HG03280 (cell line): ENCODE results near the gene IRF1.

ENCODE experiments used
- ATAC-seq: cut with Tn5 transposase; IDR thresholded peaks from one replicate; pipeline ENCODE4 v1.9.1; 2021; ENCODE audit warnings: mild to moderate bottlenecking, moderate library complexity; ENCODE audit not compliant: unreplicated experiment

Gene IRF1

DNA sequence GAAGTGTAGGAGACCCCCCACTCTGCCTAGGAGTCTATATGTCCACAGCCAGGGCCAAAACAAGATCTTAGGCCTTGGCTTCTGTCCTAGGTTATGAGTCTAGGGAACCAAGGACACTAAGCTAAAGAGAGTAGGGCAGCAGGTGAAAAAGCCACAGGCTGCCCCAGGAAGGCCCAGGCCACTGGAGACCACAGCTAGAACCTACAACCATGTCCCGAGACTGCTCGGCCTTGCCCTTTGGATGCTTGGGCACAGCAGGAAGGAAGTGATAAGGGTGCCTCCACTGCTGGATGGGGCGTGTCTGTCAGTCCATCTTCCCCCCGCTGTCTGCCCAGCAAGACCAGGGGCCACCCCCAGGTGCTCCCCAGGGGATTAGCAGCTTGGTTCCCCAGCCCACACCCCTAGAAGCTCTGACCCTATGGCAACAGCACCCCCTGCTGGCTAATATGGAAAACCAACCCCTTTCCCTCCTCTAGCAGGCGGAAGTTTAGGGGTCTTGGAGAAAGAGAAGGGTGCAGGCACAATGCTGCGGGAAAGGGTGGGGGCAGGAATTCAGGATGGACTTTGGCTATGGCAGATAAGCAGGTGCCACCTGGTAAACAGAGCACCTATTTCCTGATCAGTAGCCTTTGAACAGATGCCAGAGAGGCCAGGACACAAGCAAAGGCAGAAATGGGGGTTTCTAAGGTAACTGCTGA, 10.5 kb upstream of the IRF1 start:
- ATAC-seq = peak; percentile 40

DNA sequence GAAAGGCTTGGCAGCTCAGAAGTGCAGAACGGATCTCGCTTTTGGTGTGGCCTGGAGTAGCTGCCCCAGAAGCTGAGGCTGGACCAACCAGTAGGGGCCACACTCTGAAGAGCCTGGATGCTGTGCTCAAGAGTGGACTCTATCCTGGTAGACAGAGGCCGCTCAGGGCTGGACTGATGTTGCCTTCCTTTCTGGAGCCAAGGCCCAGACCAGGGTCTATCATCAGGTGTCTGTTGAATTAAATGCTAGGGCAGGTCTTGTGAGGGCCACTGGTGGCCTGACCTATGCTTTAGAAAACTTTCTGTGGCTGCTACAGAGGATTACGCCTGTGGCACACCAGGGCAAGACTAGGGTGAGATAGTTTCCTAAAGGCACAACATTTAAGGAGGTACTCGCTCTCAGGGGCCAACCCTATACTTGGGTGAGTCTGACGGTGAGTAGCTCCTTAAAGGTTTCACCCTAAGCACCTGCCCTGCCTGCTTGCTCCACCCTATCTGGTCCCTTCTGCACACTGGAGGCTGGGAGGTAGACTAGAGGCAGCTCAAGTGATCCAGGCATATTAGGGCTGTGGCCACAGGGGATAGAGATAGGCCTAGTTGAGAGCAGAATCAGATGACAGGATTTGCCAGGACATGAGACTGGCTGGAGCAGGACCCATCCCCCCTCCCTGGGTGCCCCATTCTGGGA, 9.8 kb upstream of the IRF1 start:
- no peak for ATAC-seq

DNA sequence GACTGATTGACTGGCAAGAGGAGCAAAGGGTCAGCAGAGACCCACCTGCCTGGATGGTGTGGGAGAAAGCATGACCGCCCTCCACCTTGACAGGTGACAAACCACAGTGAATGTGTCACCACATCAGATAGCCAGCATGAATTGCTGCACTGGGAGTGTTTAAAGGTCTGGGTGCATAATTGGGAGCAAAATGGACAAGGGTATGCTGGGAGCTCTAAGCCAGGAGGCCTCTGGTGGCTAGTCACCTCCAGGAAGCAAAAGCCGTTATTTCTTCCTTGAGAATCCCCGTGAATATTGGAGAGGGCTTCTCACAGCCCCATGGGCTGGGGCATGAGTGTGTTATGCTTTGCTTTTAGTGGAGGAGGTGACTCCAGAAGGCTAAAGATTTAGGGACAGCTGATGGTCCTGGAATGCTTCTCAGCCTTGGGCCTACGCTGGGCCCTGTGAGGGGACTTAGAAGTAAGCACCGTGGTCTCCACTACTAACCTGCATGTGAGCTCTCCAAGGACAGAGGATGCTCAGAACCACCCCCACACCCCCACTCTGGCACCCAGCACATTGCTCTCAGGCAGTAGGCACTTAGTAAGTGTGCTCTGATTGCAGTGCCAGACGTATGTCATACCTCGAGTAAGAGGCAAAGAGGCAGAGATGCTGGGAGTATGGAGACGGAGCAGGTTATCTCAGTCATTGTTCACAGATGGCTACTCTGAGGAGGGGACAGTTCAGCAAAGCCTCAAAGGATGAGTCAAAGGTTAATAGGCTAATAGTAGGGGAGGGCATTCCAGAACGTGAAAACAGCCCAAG, 9.1 kb upstream of the IRF1 start:
- no peak for ATAC-seq

DNA sequence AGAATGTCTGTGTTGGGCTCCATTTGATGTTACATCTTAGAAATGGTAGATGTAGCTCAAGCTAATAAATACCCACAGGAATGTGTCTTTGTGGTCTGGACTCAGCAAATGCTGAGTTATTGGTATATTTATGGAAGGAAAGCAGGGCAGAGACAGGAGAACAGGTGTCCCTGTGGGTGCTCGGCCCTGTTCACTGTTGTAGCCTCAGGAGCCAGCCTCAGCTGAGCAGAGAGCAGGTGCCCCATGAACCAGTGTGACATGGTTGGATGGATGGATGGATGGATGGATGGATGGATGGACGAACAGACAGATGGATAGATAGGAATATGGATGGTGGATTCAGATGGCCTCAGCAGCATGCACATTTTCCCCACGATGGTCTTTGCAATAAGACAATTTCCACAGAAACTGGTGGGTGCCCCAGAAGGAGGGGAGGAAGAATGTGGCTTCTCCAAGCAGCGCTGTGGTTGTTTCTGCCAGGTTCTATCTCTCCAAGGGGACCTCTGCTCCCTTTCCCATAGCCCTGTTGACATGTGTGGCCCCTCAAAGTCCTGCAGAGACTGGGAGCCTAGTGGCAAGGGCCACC, 8.2 kb upstream of the IRF1 start:
- ATAC-seq = no peak

DNA sequence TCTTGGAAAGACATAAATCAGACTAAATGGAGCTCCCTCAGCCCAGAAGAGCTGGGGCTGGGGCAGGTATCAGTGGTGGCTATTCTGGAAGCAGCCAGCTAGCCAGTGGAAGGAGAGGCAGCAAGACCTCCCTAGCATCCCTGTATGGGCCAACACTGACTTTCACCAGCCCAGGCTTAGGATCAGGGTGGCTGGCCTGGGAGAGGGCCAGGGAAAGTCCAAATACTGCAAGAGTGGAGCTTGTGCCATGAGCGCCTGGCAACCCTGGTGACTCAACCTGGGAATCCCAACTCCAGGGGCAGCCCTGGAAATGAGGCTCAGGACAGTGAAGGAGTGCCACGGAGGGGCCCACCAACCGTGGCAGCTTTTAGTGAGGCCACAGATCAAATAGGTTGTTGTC, 7.6 kb upstream of the IRF1 start:
- no peak for ATAC-seq

DNA sequence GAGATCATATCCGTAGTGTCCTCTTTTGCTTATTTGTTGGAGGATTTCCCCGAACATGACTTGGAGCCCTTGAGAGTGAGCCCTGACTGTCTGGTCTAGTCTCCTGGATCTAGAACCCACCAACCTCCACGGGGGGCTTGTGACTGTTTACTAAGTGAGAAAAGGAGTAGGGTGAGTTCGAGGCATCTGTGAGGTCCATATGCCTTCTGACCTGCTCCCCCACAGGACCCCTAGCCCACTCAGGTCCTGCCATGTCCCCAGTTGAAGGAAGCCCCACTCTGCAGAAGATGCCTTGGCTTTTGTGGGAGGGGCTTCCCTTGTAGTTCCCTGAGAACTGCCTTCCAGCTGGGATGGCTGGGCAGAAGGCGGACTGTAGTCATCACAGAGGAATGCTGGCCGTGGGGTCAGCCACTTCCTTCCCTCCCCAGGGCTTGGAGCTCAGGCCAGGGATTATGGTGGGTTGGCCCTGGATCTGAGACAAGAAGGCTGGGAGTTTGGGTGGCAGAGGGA, 7.0 kb upstream of the IRF1 start:
- ATAC-seq = no peak

DNA sequence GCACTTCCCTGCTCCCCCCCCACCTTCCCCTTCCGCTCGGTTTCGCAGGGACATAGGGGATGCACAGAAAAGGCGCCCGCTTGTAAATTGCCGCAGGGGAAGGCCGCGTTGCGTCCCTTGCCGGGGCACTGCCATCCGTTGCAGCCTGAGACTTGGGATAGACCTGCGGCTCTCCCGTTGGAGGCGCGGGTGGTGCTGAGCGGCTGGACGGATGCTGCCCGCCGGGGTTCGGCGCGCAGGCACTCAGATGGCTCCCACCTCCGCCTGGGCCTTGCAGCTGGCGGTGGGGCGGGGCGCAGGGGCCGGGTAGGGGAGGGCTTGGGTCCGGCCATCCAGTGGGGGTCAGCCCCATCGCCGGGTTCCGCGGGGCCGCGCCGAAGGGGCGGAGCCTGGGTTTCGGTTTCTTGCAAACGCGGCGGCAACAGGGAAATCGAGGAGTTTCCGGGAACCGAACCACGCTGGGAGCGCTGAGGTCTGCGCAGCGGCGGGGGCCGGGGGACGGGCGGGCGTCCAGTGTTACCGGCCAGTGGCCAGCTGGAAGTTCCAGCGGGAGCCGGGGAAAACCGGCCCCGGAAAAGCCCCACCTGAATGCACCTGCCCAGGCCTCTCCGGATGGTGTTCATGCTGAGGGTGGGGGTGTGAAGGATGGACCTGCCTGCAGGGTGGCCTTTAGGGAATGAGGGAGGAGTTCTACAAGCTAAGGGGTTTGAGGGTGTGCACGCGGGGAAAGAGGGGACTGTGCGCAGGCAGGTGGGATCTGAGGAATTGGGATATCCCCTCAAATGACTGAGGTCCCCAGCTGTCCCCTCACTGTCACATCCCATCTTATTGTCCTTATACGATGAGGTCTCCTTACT, 6.3 kb upstream of the IRF1 start:
- ATAC-seq = peak; percentile 57

DNA sequence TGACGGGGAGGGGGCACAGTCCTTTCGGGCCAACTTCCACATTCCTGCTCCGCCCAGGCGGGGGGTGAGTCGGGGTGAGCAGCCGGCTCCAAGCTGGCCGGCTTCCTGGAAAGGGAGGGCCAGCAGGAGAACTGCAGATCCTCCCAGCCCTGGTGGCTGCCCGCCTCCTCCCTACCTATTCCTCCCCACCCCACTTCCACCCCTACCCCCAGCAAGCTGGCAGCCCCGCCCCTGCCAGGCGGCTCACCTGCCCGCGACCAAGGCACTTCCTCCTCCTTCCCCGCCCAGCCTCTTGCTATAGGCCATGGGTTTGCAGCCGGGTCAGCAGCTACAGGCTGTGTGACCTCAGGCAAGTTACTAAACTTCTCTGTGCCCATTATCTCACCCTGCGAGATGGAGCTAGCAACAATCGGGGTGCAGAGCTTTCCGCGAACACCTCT, 5.6 kb upstream of the IRF1 start:
- ATAC-seq = peak; percentile 46

DNA sequence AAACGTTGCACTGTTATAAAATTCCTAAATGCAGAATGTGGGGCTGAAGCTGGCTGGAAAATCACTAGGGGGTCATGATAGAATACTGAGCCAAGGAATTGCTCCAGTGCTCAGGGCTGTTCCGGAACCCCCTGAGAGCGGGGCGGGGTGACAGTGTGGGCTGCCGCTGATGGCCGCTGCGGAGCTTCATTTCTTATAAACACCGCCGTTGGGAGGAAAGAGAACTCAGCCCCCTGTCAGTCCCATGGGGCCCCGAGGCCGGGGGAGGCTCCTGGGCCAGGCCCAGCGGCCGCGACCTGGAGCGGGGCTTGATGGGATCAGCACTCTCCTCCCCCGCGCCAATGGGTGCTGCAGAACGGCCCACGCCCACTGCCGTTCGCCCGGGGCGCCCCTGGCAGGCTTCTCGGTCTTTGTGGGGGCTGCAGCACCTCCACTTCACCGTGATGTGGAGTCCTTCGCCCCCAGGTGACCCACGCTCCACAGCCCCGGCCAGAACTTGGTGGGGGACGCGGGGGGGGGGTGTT, 5.2 kb upstream of the IRF1 start:
- ATAC-seq = peak; percentile 27

DNA sequence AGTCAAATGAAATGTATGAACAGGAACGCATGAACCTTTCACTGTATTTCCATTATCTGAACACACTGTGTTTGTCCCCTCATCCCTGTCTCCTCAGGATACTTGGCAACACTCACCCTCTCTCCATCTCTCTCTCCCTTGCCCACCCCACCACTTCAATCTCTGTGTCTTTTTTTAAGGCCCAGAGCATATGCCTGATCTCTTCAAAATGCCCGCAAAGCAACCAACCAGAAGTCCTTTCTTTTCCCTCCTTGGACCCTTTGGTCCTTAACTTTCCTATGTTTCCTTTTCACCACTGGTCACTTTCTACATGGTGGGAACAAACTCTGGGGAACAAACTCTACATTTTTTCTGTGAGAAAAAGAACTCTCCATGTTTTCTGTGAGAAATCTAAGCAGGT, 3.2 kb upstream of the IRF1 start:
- no peak for ATAC-seq

DNA sequence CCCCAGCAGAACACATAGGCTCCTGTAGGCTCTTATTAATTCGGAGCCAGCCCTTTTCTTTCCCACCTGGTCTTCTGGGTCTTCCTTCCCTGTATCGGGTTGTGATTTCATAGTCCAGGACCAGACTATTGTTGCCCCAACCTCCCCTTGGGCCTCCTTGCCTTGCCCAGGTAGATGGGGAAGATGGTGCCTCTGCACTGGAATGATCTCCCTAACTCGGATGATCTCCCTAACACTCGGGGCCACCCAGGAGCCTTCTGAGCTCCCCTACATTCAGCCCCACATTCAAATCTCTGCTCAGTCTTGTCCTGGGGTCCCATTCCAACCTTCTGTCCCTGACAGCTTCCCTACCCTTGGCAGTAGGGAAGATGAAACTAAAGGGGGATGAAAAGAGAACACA, 2.7 kb upstream of the IRF1 start:
- ATAC-seq = no peak

DNA sequence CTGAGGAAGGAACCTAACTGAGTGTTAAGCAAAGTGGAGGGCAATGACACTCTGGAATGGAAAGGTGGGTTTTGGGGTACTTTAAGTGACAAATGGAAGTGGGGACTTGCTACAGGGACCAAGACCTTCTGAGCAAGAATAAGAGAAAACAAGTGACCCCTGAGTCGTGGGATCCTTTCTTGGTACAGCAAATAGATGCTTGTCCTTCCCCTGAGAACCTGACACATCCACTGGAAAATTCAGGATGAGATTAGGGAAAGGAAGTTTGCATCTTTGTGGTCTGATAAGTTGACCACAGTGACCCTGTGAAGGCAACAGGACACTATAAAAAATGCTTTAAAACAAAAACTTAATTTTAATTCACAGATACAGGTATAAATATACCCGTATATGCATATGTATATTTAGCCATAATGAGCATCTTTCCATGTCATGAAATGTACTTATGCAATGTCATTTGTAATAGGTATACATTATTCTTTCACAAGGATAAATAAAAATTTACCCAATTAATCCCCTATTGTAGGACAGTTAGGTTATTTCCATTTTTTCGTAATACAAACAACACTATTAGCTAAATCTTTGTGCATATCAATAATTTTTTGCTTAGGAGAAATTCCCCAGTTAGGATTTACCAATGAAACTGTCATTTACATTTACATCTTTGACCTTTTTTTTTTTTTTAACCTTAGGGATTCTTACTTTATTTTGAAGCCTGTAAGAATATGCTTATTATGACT, 2.0 kb upstream of the IRF1 start:
- no peak for ATAC-seq

DNA sequence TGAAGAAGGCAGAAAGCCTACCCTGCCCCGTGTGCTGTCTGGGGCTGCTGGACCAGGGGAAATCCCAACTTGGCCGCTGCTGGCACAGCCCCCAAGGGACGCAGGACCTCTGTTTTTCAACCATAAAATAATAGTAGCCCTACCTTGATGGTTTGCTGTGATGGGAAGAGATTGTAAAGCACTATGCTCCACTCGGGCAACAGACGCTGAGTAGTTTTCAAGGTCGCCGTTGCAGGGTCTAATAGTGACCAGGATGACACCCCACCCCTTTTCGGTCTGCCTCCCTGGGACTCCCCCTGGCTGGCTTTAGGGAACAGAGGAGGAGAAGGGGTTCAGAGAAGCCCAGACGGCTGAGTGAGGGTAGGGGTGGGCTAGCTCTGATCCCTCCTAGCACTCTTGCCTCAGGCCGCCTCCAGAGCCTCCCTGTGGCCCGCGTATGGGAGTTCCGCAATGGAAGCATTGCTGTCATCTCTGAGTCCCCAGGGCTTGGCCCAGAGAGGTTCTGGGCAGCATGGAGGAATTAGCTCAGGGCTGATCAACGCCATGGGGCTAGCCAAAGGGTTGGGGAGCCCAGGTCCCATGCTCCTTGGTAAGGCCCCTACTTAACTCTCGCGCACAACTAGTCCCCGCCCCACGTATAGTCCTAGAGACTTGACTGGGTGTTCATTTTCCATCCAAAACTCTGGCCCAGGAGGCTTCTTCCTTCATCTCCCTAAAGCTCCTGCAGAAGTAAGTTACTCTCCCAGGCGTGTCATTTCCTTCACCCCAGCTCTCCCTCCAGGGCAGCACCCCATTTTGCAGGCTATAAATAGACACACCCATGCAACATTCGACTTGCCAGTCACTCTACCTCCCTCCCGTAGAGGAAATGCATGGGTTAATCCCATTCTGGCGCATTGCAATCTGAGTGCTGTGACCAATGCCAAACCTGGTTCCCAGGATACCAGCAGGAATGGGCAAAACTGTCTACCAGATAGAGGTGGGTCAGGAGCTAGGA, 1.1 kb upstream of the IRF1 start:
- ATAC-seq = peak; percentile 11

DNA sequence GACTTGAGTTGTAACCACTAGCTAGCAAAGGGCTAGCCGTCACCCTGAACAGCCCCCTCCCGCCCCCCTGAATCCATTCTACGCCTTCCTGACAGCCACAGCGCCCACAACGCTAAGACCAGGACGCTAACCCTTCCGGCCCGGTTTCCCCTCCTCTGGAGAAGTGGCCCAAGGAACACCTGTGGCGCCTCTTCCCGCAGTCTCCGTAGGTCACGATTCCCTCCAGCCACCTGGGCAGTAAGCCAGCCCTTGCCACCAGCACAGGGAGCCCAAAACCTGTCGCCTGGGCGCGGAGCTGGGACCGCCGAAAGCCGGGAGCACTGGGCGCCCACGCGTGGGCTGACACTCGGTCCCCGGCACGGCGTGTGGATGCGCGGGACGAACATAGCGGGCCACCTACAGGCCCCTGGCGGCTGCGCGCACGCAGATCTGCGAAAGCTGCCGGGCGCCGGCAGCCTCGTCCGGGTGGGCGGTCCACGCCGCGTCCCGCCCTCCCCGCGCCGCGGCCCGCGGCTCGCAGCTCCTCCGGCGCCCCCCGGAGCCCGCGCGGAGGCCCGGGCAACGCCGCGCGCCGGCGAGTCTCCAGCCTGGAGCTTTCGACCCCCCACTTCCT, 596 bp downstream of the IRF1 start:
- ATAC-seq = peak; percentile 32

DNA sequence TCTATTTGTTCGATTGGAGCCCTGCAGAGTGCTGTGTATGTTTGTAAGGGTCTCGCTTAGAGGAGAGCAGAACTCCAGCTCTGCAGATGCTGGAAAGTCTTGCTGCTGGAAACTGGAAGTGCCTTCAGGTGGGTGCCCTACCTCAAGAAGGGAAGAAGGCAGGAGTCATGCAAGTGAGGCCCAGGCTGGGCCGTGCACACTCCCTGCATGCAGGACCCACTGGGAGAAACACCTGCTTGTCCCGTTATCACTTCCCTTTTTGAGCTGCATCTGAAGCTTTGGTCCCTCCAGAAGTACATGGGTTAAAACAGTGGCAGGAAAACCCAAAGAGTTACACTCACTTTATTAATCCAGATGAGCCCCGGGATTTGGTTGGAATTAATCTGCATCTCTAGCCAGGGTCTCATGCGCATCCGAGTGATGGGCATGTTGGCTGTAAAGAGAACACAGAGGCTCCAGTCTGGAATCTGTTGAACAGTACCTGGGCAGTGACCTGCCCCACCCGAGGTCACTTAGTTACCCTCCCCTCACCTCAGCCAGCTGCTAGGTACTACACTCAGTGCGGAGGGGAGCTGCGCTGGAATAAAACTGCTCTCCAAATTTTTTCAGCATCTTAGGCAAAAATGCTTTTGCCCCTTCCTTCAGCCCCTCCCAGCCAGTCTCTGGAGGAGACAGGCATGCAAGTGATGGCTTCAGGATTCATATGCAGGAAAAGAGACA, 1.4 kb downstream of the IRF1 start:
- no peak for ATAC-seq

DNA sequence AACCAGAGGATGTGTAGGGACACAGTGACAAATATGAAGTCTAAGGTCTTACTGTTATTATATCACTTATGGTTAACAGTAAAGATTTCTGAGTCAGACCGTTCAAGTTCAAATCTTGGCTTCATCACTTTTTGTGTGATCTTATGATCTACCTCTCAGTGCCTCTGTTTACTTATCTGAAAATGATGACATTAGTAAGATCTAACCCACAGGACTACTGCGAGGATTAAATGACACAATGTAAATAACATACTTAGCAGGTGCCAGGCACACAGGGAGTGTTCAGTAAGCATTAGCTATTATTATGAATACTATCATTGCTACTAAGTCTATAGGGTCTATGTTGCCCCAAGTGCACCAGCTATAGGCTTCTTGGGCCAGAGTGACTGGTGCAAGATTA, 2.0 kb downstream of the IRF1 start:
- no peak for ATAC-seq
